SU-DHL-6 (cell line): ENCODE measurements around the gene EPHA4.

Experiments
- EZH2phosphoT487 ChIP-seq: fragments of 200-600 bp; sonication (generic), shearing (Covaris generic); conservative IDR thresholded peaks from 2 replicates; pipeline ENCODE4 v1.6.1; 2018; ENCODE audit warnings: mild to moderate bottlenecking, antibody characterized with exemption, low read length, moderate library complexity, mixed read lengths
- TF ChIP-seq, protein P1 (sequence below): fragments of 200-600 bp; sonication (generic); IDR thresholded peaks from one replicate; pipeline ENCODE4 v1.5.1; 2017; ENCODE audit warnings: antibody characterized with exemption, mild to moderate bottlenecking, low read length, moderate library complexity; ENCODE audit not compliant: insufficient read depth, poor library complexity, severe bottlenecking

GRCh38 chr2:221590861-221591365, 18.8 kb upstream of the EPHA4 start:
- TF ChIP-seq, protein P1, sequence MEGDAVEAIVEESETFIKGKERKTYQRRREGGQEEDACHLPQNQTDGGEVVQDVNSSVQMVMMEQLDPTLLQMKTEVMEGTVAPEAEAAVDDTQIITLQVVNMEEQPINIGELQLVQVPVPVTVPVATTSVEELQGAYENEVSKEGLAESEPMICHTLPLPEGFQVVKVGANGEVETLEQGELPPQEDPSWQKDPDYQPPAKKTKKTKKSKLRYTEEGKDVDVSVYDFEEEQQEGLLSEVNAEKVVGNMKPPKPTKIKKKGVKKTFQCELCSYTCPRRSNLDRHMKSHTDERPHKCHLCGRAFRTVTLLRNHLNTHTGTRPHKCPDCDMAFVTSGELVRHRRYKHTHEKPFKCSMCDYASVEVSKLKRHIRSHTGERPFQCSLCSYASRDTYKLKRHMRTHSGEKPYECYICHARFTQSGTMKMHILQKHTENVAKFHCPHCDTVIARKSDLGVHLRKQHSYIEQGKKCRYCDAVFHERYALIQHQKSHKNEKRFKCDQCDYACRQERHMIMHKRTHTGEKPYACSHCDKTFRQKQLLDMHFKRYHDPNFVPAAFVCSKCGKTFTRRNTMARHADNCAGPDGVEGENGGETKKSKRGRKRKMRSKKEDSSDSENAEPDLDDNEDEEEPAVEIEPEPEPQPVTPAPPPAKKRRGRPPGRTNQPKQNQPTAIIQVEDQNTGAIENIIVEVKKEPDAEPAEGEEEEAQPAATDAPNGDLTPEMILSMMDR: no peak
- no peak for TF ChIP-seq EZH2phosphoT487
